Neural cell (in vitro differentiated cells): ENCODE measurements around the gene TLR9.

Experiments used
- CTCF ChIP-seq: fragments of 450-650 bp; IDR thresholded peaks from 2 replicates; pipeline ENCODE4 v1.5.1; 2014; ENCODE audit warnings: antibody characterized with exemption, mild to moderate bottlenecking, moderate library complexity; ENCODE audit not compliant: poor library complexity, severe bottlenecking
- EZH2 ChIP-seq: fragments of 200-600, 300-800 bp; shearing (Covaris generic), sonication (generic); IDR thresholded peaks from 2 replicates; pipeline ENCODE4 v1.6.1; 2014; ENCODE audit warnings: antibody characterized with exemption, low read length, borderline replicate concordance, mild to moderate bottlenecking; ENCODE audit not compliant: insufficient read depth, poor library complexity, severe bottlenecking
- MXI1 ChIP-seq: fragments of 450-650 bp; conservative IDR thresholded peaks from 2 replicates; pipeline ENCODE4 v1.6.1; 2014; ENCODE audit warnings: antibody characterized with exemption, mild to moderate bottlenecking; ENCODE audit not compliant: poor library complexity, severe bottlenecking
- POLR2AphosphoS5 ChIP-seq: IDR thresholded peaks from 2 replicates; pipeline ENCODE4 v1.6.1; 2012
- RAD21 ChIP-seq: fragments of 450-650 bp; conservative IDR thresholded peaks from 2 replicates; pipeline ENCODE4 v1.6.1; 2014; ENCODE audit warnings: antibody characterized with exemption, mild to moderate bottlenecking, moderate library complexity
- REST ChIP-seq: IDR thresholded peaks from 2 replicates; pipeline ENCODE4 v1.6.1; 2012; ENCODE audit warnings: borderline replicate concordance

GRCh38 chr3:52237006-52237656 lies 11.7 kb upstream of the TLR9 start:
- TF ChIP-seq CTCF: no peak
- TF ChIP-seq EZH2: no peak
- TF ChIP-seq RAD21: no peak
- TF ChIP-seq POLR2AphosphoS5: no peak
- no peak for TF ChIP-seq MXI1
- no peak for TF ChIP-seq REST
